Natural killer cell treated with Interleukin-12 subunit alpha and Interleukin-12 subunit beta and Interleukin-15 and Interleukin-18, amount 100 ng/mL, for 72 hours (primary cell): ENCODE results near the gene ZFYVE9. TPM values are rescaled to one million over a fixed set of nuclear protein-coding genes. Genes with fewer than 3 reads are reported as not detected.

ENCODE experiments used
- total RNA-seq, 2 donors: library from RNA; stranded (reverse); gene quantifications; one replicate each; pipeline ENCODE4 v1.2.3, GENCODE V29; 2022

The ZFYVE9 gene
- total RNA-seq, 2 donors from 2014 or later, result 1.1 to 2.9 TPM

Other genes with a start within 250 kb of the ZFYVE9 start
- under 1 TPM; 0.05 to 0.08 TPM for gene RAB3B, start 151.4 kb upstream of the ZFYVE9 start, total RNA-seq
- 10 to 100 TPM; 17.6 to 27.8 TPM for gene KTI12, start 108.3 kb upstream of the ZFYVE9 start, total RNA-seq
- 10 to 100 TPM; 32.0 to 50.2 TPM for gene TXNDC12, start 86.9 kb upstream of the ZFYVE9 start, total RNA-seq
- gene BTF3L4, start 85.8 kb upstream of the ZFYVE9 start, total RNA-seq, result 10 to 100 TPM; 24.2 to 29.9 TPM
- gene CC2D1B, start 224.1 kb downstream of the ZFYVE9 start, total RNA-seq, result 10 to 100 TPM; 53.9 to 59.3 TPM